GM18526 (cell line): ENCODE measurements around the gene ZNF600.
"Not testable (repeated sequence)": the region's sequence is repeated elsewhere in the genome, so short reads cannot be mapped to it uniquely, and the experiment has no call there.

Experiments
- POLR2A ChIP-seq: IDR thresholded peaks from 3 replicates; pipeline ENCODE4 v1.6.1; 2011; ENCODE audit not compliant: insufficient read length; ENCODE audit errors: extremely low read depth

Gene ZNF600

GRCh38 chr19:52786464-52787354, at the start of gene ZNF600:
TSS of gene ZNF600 (minus strand) at chr19:52786791. CDS start at chr19:52778888, 7,903 bp downstream.
- peak; percentile 62 for TF ChIP-seq POLR2A

GRCh38 chr19:52825765-52826164, 39.2 kb upstream of the ZNF600 start:
- no peak for TF ChIP-seq POLR2A

- TF ChIP-seq POLR2A = no peak
Measured at GRCh38 chr19:52823676-52824075, 37.1 kb upstream of the ZNF600 start.

- not testable (repeated sequence) for TF ChIP-seq POLR2A
Measured at GRCh38 chr19:52821204-52821960, 34.8 kb upstream of the ZNF600 start, which contains the start of gene ZNF28. TSS of gene ZNF28 (minus strand) at chr19:52821633. CDS start at chr19:52817958, 3,675 bp downstream.

GRCh38 chr19:52809801-52810200, 23.2 kb upstream of the ZNF600 start:
- no peak for TF ChIP-seq POLR2A

GRCh38 chr19:52789440-52789839, 2.8 kb upstream of the ZNF600 start:
- no peak for TF ChIP-seq POLR2A

GRCh38 chr19:52786078-52786463, 520 bp downstream of the ZNF600 start:
- TF ChIP-seq POLR2A = no peak

GRCh38 chr19:52785506-52785905, 1.1 kb downstream of the ZNF600 start:
- no peak for TF ChIP-seq POLR2A

- TF ChIP-seq POLR2A = no peak
Measured at GRCh38 chr19:52778811-52779210, 7.8 kb downstream of the ZNF600 start.

- no peak for TF ChIP-seq POLR2A
Measured at GRCh38 chr19:52749780-52750179, 36.8 kb downstream of the ZNF600 start.

- no peak for TF ChIP-seq POLR2A
Measured at GRCh38 chr19:52748336-52748950, 38.1 kb downstream of the ZNF600 start.

GRCh38 chr19:52743091-52743490, 43.5 kb downstream of the ZNF600 start:
- no peak for TF ChIP-seq POLR2A

- no peak for TF ChIP-seq POLR2A
Measured at GRCh38 chr19:52742516-52742915, 44.1 kb downstream of the ZNF600 start.

GRCh38 chr19:52741951-52742485, 44.6 kb downstream of the ZNF600 start:
- TF ChIP-seq POLR2A = no peak

GRCh38 chr19:52739576-52739975, 47.0 kb downstream of the ZNF600 start:
- no peak for TF ChIP-seq POLR2A
